Endometrium (tissue), 2 donors: ENCODE data around the gene LONRF3.

Experiments
- FAIRE-seq: peaks from 2 replicates; lab custom pipeline; 2012; peaks lifted over from hg19 to GRCh38; lab: Jason Lieb, UNC
- donor health status: control.
- donor health status: control.

LONRF3 gene

DNA sequence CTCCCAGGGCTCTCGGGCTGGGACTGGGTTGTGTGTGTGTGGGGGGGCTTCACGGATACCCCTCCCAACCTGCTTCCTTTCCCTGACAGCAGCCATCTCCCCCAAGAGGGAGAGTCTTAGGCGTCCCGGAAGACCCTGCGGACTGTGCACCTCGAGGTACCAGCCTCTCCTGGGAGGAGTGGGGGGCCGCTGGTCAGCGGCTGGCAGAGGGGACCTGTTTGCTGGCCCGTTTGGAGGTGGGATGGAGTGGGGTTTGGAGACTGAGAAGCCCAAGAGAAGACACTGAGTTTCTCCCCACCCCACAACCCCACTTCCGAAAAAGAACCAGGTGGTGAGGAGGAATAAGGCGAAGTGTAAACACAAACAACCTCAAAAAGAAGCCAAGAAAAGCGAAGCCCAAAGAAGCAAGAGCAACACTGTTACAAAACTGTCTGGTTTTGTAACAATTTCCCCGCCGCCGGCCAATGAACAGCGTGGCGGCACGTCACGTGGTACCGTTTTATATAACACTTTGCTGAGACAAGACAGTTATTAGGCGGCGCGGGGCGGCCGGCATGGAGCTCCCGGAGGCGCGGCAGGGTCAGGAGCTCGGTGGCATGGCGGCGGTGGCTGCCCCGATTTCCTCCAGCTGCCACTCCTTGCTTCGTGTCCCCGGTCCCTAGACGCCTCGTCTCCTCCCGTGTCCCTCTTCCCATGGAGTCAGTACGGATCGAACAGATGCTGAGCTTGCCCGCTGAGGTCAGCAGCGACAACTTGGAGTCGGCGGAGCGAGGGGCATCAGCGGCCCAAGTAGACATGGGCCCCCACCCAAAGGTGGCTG, at the start of gene LONRF3:
Gene LONRF3 (plus strand): TSS at position 531 of the 820 bp plus-strand sequence. CDS start 163 bp downstream, at position 694.
- FAIRE-seq = no peak

DNA sequence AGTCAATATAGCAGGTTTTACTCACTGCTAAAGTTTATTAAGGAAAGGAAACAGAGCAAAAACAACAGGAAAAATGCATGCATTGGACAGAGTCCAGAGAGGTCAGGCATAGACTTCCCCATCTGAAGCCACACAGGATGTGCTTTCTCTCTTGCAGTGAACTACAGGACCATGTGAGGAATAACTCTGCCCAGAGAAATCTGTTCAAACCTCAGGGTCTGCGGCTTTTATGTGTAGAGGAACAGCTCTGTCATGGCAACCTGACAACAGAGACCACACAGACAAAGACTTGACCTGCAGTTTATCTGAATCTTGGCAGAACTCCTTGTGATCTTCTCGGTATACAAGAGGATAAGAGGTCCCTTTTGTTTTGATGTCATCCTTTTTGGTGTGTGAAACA, 46.3 kb upstream of the LONRF3 start:
- no peak for FAIRE-seq

DNA sequence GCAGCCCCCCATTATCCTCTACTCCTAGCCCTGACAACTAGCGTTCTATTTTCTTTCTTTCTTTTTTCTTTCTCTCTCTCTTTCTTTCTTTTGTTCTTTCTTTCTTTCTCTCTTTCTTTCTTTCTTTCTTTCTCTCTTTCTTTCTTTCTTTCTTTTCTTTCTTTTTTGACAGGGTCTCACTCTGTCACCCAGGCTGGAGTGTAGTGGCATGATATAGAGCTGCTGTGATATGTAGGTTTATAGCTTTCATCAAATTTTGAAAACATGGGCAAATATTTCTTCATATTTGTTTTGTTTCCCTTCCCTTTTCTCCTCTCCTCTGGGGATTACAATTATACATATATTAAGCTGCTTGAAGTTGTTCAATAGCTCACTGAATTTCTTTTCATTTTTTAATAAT, 39.1 kb upstream of the LONRF3 start:
- FAIRE-seq = no peak

DNA sequence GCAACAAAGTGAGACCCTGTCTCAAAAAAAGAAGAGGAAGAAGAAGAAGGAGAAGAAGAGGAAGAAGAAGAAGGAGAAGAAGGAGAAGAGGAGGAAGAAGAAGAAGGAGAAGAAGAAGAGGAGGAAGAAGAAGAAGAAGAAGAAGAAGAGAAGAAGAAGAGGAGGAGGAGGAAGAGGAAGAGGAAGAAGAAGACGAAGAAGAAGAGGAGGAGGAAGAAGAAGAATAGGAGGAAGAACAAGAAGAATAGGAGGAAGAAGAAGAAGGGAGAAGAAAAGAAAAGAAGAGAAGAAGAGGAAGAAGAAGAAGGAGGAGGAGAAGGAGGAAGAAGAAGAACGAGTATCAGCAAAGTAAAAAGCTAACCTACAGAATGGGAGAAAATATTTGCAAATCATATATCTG, 33.3 kb upstream of the LONRF3 start:
- no peak for FAIRE-seq

DNA sequence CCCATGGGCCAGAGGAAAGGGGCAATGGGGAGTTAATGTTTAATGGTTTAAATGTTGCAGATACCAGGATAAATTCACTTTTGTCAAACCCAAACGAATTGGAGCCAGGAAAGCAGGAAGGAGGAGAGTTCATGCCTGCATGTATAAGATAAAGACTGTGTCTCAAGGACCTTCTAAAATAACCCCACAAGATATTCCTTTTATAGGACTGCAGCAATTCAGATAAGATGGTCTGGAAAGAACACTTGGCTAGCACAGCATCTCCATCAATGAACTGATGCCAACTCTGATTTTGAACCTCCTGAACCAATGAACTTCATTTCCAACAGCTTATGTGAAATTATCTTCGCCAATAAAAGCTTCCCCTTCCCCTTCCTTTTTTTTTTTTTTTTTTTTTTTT, 31.3 kb upstream of the LONRF3 start:
- FAIRE-seq = no peak

DNA sequence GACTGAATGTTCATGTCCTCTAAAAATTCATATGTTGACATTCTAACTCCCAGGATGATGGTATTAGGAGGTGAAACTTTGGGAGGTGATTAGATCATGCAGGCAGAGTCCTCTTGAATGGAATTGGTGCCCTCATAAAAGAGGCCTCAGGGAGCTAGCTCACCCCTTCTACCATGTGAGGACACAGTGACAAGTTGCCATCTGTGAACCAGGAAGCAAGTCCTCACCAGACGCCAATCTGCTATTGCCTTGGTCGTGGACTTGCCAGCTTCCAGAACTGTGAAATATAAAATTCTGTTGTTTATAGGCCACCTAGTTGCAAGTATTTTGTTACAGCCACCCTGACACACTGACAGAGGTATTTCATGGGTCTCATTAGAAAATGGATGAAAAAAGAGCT, 28.5 kb upstream of the LONRF3 start:
- FAIRE-seq = no peak

DNA sequence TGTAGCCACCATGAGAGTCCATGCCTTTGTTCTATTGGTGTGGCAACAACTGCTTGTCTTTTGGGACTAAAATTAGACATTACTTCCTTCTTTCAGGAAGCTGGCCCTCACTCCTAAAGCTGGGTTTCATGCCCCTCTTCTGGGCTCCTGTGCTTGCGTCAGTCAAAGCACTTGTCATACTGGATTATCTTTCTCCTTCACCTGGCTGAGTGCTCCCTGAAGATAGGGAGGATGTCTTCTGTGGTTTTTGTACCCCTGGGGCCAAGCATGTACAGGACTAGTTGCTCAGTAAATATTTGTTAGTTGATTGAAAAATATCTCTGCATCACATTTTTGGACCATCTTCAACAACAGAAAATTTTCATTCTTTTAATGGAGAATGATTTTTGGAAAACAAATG, 26.1 kb upstream of the LONRF3 start:
- no peak for FAIRE-seq

DNA sequence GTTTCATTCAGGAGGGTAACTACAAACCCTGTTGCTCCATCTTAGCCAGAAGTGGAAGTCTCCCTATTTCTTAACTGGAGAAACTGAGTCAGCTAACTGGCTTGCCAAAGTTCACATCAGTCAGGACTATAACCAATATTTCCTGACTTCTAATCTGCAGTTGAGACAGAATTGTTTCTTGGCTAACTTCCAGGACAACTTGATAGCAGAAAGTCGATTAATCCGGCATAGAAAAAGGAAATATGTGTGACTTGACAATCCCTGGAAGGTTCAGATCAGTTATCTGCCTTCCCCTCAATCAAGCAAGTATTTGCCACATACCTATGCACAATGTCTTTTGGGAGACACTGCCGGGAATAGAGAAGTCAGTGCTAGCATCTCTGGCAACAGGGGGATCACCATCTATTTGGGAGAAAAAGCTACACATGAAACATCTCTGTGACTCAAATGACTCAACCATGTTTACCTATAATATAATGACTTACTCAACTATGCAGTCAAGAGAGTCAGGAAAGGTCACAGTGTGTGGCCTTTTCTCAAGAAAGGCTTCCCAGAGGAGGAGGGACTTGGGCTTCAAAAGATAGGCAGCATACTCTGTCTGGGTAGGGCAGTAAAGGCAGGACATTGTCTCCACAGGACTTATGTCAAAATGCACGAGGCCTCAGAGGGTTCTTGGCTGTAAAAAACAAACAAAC, 12.4 kb upstream of the LONRF3 start:
- no peak for FAIRE-seq

DNA sequence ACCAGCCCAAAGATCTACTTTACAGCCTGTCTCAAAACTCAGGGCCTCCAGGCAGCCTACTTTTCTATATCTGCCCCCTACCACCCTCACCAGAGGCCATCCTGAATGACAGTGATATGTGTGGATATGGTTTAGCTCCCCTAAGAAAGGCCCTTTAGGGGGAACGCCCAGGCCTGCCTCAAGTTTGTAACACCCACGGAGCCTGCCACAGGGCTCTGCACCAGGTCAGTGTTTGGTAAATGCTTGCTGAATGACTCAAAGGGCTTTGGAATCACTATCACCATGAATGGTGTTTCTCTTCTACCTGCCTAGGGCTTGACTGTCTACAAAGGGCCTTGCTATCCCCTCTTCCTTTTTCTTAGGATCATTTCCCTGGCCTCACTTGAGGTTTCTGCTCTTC, 11.3 kb upstream of the LONRF3 start:
- FAIRE-seq = no peak

DNA sequence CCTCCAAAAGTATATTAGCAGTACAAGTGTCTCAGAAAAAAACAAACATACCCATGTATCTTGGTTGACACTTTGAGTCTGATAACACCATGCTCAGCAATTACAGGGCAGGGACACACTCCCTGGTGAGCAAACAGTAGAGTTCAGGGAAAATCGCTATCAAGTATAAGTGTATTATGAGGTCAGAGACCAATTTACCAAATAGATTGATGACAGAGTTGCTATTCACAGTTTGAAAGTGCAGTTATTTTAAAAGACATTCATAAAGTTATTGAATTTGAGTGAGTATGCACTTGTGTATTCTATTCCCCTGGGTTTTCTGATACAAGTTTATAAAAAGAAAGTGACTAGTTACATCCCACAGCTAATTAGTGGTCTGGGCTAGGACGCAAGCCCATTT, 10.2 kb upstream of the LONRF3 start:
- no peak for FAIRE-seq

DNA sequence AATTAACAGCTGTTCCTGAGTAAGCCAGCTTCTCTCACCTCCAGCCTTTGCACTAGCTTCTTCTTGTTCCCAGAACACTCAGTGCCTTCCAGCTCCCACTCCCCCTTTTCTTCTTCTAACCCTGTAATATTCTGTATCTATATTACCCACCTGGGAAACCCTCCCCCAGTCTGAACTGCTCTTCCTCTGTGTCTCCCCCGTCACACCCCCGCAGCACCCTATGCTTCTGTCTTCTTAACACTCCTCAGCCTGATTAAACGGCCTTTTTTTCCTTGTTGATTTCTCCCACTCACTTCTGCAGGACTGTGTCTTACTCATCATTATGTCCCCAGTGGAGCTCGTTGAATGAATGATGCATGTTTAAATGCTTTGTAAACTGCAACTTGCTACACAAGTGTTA, 9.0 kb upstream of the LONRF3 start:
- no peak for FAIRE-seq

DNA sequence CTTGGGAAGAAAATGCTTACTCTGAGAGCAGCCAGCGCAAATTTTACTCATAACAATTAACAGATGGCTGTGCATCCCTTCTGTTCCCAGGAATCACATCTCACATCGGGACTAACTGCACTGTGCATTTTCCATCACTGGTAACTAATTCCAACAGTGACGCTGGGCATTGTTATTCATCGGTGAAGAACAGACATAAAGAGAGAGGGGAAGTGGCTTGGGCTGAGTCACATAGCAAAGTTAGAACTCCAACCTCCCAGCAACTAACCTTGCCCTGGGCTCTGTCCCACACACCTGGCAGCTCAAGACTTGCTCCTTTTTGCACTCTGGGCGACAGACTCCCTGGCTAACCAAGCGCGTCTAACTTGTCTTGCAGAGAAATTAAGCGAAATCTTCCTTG, 6.4 kb upstream of the LONRF3 start:
- no peak for FAIRE-seq

DNA sequence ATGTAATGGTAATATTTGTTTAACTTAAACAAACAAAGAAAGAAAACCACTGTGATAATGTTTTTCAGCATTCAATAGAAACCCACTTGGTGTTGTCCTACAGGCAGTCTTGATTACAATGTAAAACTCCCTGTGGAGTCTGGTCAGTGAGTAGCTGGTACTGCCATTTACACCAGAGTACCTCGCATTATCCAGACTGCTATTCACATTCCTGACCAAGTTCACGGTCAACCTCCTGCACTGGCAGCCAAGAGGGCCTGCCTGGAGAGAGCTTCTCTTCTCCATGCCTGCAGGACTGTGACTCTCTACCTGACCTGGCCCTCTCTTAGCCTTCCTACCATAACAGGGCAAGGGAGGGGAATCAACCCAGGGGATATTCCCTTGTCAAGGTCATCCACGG, 2.9 kb upstream of the LONRF3 start:
- no peak for FAIRE-seq

DNA sequence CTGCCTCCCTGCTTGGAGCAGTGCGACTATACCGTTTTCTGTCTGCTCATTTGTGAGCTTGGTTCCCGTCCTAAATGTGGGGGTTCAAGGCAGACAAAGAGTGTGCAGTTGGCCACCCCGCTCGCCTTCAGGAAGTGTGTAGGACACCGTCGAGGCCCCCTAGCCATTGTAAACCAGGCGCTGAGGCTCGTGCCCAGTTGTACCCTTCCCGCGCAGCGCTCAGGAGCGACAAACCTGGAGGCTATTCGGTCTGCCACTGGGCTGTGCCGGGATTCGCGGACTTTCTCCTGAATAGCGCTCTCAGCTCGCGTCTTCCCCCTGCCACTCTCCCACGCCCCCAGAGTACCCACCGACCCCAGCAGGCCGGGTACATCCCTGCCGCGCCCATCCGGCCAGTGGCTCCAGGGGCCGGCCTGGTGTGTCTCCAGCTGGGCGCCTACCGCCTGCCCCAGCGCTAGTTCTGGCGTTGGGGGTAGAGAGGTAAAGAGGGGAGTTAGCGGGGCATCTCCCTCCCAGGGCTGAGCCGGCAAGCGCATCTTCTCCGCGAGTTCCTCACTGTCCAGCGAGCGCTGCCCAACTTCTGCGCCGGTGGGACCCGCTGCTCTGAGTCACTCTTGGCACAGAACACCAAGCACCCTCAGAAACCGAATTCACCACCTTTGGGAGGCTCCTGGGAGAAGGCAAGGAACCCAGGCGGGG, 880 bp upstream of the LONRF3 start:
- no peak for FAIRE-seq

DNA sequence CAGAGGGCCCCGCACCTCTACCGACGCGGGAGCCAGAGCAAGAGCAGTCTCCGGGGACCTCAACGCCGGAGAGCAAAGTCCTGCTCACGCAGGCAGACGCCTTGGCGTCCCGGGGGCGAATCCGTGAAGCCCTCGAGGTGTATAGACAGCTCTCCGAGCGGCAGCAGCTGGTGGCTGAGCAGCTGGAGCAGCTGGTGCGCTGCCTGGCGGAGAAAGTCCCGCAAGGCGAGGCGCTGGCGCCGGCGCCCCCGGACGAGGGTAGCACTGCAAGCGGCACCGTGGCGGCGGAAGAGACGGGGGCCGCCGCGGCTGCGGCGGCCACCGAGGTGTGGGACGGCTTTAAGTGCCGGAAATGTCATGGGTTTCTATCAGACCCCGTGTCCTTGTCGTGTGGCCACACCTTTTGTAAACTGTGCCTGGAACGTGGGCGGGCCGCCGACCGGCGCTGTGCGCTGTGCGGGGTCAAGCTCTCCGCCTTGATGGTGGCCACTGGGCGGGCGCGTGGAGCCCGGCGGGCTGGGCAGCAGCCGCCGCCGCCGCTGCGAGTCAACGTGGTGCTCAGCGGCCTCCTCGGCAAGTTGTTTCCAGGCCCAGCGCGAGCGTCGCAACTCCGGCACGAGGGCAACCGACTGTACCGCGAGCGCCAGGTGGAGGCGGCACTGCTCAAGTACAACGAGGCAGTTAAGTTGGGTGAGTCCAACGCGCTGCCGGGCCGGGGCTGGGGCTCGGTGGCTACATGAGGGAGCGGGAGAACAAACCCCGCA, 672 bp downstream of the LONRF3 start:
- FAIRE-seq = no peak

DNA sequence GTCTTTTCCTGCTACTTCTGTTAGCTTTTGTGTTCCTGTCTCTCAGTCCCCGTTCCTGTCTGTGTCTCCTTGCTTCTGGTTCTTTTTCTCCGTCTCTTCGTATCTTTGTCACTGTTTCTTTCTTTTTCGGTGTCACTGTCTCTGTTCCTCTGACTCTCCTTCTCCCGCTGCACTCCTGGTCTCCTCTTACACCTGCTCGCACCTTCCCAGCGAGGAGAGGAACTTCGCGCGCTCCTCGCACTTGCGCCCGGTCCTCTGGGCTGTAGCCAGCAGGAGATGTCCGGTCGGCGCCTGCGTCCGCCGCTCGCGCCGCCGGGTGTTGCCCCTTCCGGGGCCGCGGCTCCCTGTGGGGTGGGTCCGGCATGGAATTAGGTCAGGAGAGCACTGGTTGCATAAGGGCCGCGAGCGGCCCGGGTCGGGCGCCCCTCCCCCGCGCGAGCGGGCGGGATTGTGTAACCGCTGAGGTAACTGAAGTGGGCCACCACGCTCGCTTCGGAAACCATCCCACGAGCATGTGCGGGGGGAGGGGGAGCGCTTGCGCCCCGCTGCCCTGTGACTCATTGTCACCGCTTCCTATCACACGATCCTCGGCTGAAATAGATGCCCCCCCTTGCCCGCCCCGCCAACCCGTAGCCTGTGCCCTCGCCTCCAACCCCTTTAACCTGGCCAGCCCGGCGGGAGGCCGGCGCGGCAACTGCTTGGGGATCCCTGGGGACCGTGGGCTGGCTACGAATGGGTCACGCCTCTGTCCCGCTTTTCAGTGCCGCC, 1.6 kb downstream of the LONRF3 start:
- no peak for FAIRE-seq

DNA sequence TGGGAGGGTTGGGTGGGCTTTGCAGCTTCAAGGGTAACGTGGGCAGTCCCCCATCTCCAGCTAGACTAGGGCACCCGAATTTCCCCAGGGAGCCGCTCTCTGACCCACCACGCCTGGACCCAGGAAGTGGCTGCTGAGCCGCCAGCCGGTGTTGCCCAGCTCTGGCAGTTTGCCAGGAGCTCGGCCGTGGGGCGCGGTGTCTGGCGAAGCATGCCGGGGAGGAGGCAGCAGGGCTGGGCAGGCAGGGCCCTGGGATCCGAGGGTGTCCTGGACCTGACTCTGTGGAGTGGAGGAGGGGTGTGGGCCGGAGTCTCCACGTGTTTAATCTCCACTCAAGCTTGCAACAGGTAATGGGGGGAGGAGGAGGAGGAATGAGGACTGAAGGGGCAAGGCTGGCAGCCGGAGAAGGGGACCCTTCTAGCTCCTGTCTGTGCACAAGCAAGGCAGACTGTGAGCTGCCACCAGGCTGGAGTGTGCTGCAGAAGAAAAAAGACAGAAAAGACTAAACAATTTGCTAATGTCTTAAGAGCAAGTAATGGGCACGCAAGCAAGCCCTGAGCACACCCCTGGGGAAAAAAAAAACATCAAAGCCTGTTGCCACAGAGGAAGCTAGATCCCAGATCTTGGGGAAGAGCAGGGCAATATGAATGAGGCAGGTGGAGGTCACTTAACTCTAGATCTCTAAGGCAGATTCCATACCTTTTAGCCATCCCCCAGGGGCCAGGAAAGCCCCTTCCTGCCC, 2.4 kb downstream of the LONRF3 start:
- no peak for FAIRE-seq

DNA sequence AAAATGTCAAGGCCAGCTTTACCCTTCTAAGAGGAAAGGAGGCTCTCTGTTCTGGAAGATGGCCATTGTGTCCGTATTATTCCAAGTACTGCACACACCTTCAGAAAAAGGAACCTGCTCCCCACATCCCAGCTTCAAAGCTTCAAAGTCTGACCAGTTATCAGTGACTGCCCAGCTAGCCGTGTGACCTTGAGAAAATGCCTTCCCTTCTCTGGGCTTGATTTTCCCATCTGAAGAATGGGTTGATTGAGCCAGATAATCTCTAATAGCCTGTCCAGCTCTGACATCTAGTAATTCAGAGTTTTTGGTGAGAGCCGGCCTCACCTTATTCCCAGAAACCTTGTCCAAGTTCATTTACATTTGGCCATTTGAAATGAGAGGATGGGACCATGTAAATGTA, 3.0 kb downstream of the LONRF3 start:
- FAIRE-seq = no peak

DNA sequence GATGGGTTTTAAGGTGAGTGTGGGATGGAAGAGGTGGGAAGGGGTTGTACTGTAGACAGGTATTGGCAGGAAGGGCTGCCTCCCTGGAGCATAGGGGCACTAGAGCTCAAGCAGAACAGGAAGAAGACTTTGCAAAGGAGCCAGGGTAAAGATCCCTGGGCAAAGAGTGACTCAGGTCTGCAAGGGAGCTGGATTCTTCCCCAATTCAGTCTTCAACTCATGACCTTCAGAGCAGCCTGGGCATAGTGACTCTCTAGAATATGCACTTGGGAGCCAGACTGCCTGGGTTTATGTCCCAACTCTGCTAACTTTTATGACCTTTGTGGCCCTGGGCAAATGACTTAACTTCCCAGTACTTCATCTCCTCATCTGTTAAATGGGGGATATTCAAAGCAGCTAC, 4.0 kb downstream of the LONRF3 start:
- no peak for FAIRE-seq

DNA sequence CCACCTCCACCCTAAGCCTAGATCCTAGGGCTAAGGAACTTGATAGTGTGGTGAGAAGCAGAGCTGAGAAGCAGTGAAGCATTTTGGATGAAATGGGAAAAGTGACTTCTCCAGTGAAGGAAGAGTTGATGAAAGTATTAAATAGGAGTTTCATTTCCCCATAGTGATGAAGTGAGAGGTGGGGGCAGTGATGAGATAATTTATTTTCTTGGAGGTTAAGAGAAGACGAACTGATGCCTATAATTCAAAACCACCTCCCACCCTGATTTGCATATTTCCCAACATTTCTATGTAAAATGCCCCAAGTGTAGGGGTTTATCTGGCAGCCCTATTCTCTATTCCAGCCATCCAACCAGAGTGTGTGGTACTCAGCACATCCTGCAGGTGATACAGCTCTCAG, 6.3 kb downstream of the LONRF3 start:
- no peak for FAIRE-seq

DNA sequence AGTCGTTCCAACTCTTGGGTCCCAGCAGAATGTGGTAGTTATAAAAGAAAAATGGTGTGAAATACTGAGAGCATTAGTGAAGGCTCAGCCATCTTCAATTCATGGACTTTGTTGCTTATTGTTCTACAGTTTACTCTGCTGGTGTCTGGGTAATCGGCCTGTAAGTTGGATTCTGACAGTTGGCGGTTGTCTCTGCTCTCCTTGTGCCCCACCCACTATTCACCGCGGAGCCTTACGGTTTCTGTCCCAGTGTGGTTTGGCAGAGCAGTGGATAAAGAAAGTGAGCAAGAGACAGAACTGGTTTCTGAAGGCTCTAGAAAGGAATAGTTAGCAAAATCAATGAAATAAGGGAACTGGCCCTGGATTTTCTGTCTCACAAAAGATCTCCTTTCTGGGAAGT, 9.1 kb downstream of the LONRF3 start:
- FAIRE-seq = no peak
